Tibial nerve (tissue), 4 donors: ENCODE measurements around the gene KDM2A.

ENCODE experiments used
- CTCF ChIP-seq, 5 experiments: fragments of 200-600 bp in 3 of 5; fragments of 450-650 bp in 2 of 5; sonication (generic) in 3 of 5; IDR thresholded peaks; one replicate each; pipeline ENCODE4 v1.5.1; 2016 to 2019; ENCODE audit warnings: antibody characterized with exemption in 5 of 5, mild to moderate bottlenecking in 3 of 5, moderate library complexity in 2 of 5
- EP300 ChIP-seq, 2 donors: sonication (generic); formaldehyde crosslinking; IDR thresholded peaks; one replicate each; pipeline ENCODE4 v1.6.1; 2017; ENCODE audit warnings: antibody characterized with exemption in 2 of 2, mild to moderate bottlenecking in 1 of 2
- POLR2A ChIP-seq, 2 donors: fragments of 450-650 bp; IDR thresholded peaks; one replicate each; pipeline ENCODE4 v1.6.1; 2017; ENCODE audit warnings: antibody characterized with exemption in 2 of 2, mild to moderate bottlenecking in 2 of 2, moderate library complexity in 2 of 2

GRCh38 chr11:67264877-67265632, 146.0 kb downstream of the KDM2A start:
- TF ChIP-seq EP300 (IDR thresholded peaks at IDR 0.05) (no peak), CTCF (IDR thresholded peaks at IDR 0.05) (no peak), POLR2A (IDR thresholded peaks at IDR 0.05) (no peak)
